Subcutaneous adipose tissue (tissue), 4 donors: Measurements from ENCODE around the gene RPUSD2. TPM values are rescaled to one million over a fixed set of nuclear protein-coding genes. Genes with fewer than 3 reads are reported as not detected.

Source experiments
- total RNA-seq, 4 donors: library from RNA; depleted of rRNA; stranded (reverse); fragments of >200 nt; gene quantifications; one replicate each; pipeline ENCODE4 v1.1.0, GENCODE V29; 2016
- TF ChIP-seq, protein P1 (sequence below): fragments of 450-650 bp; IDR thresholded peaks from one replicate; pipeline ENCODE4 v1.5.1; 2016; ENCODE audit warnings: low read depth, mild to moderate bottlenecking, control low read depth, antibody characterized with exemption, moderate library complexity

The RPUSD2 gene, protein sequence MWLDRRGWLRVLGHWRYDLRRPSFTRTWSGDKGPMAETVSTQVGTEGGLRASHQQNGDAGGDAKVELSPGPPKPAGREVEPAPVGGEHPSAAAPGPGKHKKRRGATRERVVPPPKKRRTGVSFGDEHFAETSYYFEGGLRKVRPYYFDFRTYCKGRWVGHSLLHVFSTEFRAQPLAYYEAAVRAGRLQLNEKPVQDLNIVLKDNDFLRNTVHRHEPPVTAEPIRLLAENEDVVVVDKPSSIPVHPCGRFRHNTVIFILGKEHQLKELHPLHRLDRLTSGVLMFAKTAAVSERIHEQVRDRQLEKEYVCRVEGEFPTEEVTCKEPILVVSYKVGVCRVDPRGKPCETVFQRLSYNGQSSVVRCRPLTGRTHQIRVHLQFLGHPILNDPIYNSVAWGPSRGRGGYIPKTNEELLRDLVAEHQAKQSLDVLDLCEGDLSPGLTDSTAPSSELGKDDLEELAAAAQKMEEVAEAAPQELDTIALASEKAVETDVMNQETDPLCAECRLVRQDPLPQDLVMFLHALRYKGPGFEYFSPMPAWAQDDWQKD
- 1 to 10 TPM; 3.3 to 9.4 (median 5.3) TPM for total RNA-seq

DNA sequence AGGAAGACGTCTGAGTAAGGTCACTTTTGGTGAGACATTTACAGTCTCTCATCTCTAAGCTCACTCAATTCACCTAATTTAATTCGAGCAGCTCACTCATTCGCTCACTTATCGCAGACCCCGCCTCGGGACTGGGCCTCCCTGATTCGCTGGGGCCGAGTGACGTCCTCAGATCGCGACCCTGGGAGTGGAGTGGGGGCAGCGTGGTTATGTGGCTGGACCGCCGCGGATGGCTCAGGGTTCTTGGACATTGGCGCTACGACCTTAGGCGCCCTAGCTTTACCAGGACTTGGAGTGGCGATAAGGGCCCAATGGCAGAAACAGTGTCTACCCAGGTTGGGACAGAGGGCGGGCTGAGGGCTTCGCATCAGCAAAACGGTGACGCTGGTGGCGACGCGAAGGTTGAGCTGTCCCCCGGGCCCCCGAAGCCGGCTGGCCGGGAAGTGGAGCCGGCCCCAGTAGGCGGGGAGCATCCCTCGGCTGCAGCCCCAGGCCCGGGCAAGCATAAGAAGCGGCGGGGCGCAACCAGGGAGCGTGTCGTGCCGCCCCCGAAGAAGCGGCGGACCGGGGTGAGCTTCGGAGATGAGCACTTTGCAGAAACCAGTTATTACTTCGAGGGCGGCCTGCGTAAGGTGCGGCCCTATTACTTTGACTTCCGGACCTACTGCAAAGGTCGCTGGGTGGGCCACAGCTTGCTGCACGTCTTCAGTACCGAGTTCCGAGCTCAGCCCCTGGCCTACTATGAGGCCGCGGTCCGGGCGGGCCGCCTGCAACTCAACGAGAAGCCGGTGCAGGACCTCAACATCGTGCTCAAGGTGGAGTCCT lies at the start of gene RPUSD2:
Gene RPUSD2 (plus strand): TSS at position 171 of the 825 bp plus-strand sequence. CDS start 39 bp downstream, at position 210.
- TF ChIP-seq, protein P1, sequence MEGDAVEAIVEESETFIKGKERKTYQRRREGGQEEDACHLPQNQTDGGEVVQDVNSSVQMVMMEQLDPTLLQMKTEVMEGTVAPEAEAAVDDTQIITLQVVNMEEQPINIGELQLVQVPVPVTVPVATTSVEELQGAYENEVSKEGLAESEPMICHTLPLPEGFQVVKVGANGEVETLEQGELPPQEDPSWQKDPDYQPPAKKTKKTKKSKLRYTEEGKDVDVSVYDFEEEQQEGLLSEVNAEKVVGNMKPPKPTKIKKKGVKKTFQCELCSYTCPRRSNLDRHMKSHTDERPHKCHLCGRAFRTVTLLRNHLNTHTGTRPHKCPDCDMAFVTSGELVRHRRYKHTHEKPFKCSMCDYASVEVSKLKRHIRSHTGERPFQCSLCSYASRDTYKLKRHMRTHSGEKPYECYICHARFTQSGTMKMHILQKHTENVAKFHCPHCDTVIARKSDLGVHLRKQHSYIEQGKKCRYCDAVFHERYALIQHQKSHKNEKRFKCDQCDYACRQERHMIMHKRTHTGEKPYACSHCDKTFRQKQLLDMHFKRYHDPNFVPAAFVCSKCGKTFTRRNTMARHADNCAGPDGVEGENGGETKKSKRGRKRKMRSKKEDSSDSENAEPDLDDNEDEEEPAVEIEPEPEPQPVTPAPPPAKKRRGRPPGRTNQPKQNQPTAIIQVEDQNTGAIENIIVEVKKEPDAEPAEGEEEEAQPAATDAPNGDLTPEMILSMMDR, result no peak

DNA sequence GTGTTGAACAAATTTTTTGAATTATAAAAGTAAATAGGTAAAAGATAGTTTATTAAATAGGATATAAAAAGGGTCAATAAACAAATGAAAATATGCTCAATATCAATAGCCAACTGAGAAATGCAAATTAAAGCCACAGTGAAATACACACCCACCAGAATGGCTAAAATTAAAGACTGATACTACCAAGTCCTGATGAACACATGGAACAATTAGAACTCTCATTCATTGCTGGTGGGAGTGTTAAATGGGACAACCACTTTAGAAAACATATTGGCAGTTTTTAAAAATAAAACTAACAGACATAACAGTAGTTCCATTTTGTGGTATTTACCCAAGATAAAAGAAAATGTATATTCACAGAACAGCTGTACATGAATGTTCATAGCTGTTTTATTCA lies 45.5 kb upstream of the RPUSD2 start:
- TF ChIP-seq, protein P1, result no peak

DNA sequence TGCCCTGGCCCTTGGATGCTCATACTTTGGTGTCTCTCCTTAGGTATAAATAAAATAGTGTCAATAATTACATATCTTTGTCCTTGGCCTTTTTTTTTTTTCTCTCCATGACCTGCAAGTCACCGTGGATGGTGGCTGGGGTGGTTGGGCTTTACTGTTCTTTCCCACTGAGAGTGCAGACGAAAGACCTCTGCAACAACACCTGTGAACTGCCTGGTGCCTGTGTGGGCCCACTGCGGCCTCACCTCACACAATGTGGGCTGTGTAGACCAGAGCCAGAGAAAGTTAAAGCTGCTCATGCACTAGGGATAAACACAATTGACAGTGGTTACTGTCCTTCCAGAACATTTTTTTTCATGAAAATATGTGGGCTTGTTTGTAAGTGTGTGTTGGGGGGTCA lies 43.2 kb upstream of the RPUSD2 start:
- TF ChIP-seq, protein P1, result no peak

DNA sequence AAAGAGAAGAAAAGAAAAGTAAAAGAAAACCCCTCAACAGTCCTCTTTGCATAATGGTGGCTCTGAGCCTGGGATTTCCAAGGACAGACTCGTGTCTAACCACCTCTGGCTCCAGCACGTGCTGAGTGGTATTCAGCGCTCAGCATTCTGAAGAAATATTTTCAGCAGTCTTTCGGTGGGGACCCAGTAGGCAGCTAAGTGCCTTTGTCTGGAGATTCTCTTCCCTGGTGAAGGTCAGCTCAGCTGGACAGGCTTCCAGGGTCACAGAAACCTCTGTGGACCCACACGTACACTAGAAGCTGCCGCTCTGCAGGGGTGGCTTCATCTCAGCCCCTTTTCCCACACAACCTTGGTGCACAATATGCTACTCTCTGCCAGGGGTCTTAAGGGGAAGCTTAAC lies 40.3 kb upstream of the RPUSD2 start:
- TF ChIP-seq, protein P1, result no peak

DNA sequence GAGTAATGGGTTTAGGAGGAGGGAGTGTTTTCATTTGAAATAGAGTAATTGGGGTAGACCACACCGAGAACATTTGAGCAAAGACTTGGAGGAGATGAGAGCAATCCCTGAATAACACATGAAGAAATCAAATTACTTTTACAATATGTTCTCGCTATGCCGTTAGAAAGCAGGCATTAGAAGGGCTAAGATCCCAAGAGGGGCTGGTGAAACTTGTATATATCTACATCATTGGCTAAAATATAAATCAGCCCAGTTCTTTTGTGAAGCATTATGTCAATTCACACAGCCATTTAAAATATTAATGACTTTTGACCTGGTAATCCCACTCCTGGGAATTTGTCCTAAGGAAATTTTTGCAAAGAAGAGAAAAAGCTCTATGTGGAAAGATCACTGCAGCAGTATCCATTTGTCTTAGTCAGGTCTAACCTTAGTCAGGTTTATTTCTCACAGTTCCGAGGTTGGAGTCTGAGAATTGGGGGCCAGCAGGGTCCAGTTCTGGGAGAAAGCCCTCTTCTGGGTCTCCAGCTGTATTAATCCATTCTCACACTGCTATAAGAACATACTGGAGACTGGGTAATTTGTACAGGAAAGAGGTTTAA lies 35.2 kb upstream of the RPUSD2 start:
- TF ChIP-seq, protein P1, result no peak

DNA sequence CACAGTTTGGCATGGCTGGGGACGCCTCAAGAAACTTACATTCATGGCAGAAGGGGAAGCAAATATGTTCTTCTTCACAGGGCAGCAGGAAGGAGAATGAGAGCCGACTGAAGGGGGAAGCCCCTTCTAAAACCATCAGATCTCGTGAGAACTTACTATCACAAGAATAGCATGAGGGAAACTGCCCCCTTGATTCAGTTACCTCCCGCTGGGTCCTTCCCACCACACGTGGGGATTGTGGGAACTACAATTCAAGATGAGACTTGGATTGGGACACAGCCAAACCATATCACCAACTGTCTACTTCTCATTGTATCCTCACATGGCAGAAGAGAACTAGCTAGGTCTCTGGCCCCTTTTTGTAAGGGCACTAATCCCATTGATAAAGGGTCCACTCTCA lies 34.7 kb upstream of the RPUSD2 start:
- TF ChIP-seq, protein P1, result no peak
